Activated T-cell treated with anti-CD3 and anti-CD28 coated beads for 24 hours (primary cell): Measurements from ENCODE around the gene OSER1.

ENCODE experiments used
- DNase-seq: peaks from one replicate; pipeline ENCODE4 v3.0.0-alpha.2; 2020; ENCODE audit warnings: low read depth

OSER1 gene

GRCh38 chr20:44174996-44175765 lies 35.4 kb downstream of the OSER1 start:
- no peak for DNase-seq

GRCh38 chr20:44173846-44174245 lies 36.7 kb downstream of the OSER1 start:
- no peak for DNase-seq

- no peak for DNase-seq
These were observed 37.5 kb downstream of the OSER1 start for GRCh38 chr20:44173116-44173515.

- no peak for DNase-seq
These were observed 38.0 kb downstream of the OSER1 start for GRCh38 chr20:44172572-44172950.

- DNase-seq, result no peak
These were observed 38.6 kb downstream of the OSER1 start for GRCh38 chr20:44171775-44172571.

GRCh38 chr20:44170816-44171410 lies 39.7 kb downstream of the OSER1 start:
- no peak for DNase-seq

- DNase-seq, result no peak
These were observed 42.8 kb downstream of the OSER1 start for GRCh38 chr20:44167736-44168135.

- no peak for DNase-seq
These were observed 44.1 kb downstream of the OSER1 start for GRCh38 chr20:44166477-44166876.

GRCh38 chr20:44166008-44166407 lies 44.6 kb downstream of the OSER1 start:
- no peak for DNase-seq

GRCh38 chr20:44160133-44160532 lies 50.4 kb downstream of the OSER1 start:
- no peak for DNase-seq

- no peak for DNase-seq
These were observed 50.9 kb downstream of the OSER1 start for GRCh38 chr20:44159711-44160110.

GRCh38 chr20:44159125-44159524 lies 51.4 kb downstream of the OSER1 start:
- DNase-seq, result no peak

GRCh38 chr20:44157061-44157460 lies 53.5 kb downstream of the OSER1 start:
- DNase-seq, result no peak

- no peak for DNase-seq
These were observed 56.0 kb downstream of the OSER1 start for GRCh38 chr20:44154521-44155001.

GRCh38 chr20:44153636-44154043 lies 56.9 kb downstream of the OSER1 start:
- no peak for DNase-seq

GRCh38 chr20:44151621-44152416 lies 58.8 kb downstream of the OSER1 start:
- no peak for DNase-seq

- DNase-seq, result no peak
These were observed 64.3 kb downstream of the OSER1 start for GRCh38 chr20:44146272-44146671.
